ENCODE measurements around the gene PPP2R2B. TPM values are rescaled to one million over a fixed set of nuclear protein-coding genes. Genes with fewer than 3 reads are reported as not detected.

PPP2R2B gene
- polyA plus RNA-seq, 2 of the 4 experiments (the other 2 are of a cell fraction) = not detected

GRCh38 chr5:146751781-146752401 lies 126.7 kb downstream of the PPP2R2B start:
- ChIA-PET POLR2A (no interaction called here), CTCF (no interaction called here)
- TF ChIP-seq HOXB5 (CRISPR knock-in tag; IDR thresholded peaks at IDR 0.05) (no peak), CHD4 (IDR thresholded peaks at IDR 0.05; ENCODE audit: borderline replicate concordance) (no peak), EHMT2 (IDR thresholded peaks at IDR 0.05; ENCODE audit: low read depth) (no peak), CBX8 (IDR thresholded peaks at IDR 0.05) (no peak), RCOR1 (IDR thresholded peaks at IDR 0.05; ENCODE audit: low read depth, low read length) (no peak), SREBF2 (IDR thresholded peaks at IDR 0.05) (no peak)
- FAIRE-seq = no peak
- no peak overlapping the region for H3K4me2 ChIP-seq
- 0 out of 3 replicates have a peak, but pooled peaks cover 4% of the 10 kb centered on the region for H3K9me3 ChIP-seq
- 42% methylated on average over 3 of the region's 3 CpGs for WGBS (ENCODE audit: missing lambda C conversion rate)
- H3K4me3 ChIP-seq = no peak overlapping the region
- no peak for ATAC-seq
- DNase-seq (ENCODE audit: low read depth in 1 of 2, low spot score in 1 of 2) = no peak
- H3K4me1 ChIP-seq = no peaks in the 10 kb centered on the region
- no peak overlapping the region for H3K27ac ChIP-seq

- H3K9me3 ChIP-seq = 0 out of 3 replicates have a peak, but pooled peaks cover 4% of the 10 kb centered on the region
- no peak for TF ChIP-seq CBX8 (IDR thresholded peaks at IDR 0.05)
- no peak for TF ChIP-seq TP53 (CRISPR knock-in tag; IDR thresholded peaks at IDR 0.05)
- TF ChIP-seq RARB (CRISPR knock-in tag; IDR thresholded peaks at IDR 0.05) = no peak
- TF ChIP-seq GATA3 (IDR thresholded peaks at IDR 0.05; ENCODE audit: borderline replicate concordance) = no peak
- no peak for TF ChIP-seq MAFK (IDR thresholded peaks at IDR 0.05; ENCODE audit: partially characterized antibody)
- TF ChIP-seq HES2 (IDR thresholded peaks at IDR 0.05) = no peak
- TF ChIP-seq MYC (IDR thresholded peaks at IDR 0.05; ENCODE audit: borderline replicate concordance, low read length) = no peak
- no peak for TF ChIP-seq HEYL (CRISPR knock-in tag; IDR thresholded peaks at IDR 0.05)
- no peak for TF ChIP-seq EHMT2 (IDR thresholded peaks at IDR 0.05; ENCODE audit: low read depth)
- no peak for TF ChIP-seq NPAS2 (CRISPR knock-in tag; IDR thresholded peaks at IDR 0.05; ENCODE audit: borderline replicate concordance)
- TF ChIP-seq NFE2L2 (conservative IDR thresholded peaks at IDR 0.05; ENCODE audit: low read length) = no peak
- no peak overlapping the region for H3K4me3 ChIP-seq
- FAIRE-seq (no peak), ATAC-seq (peak; percentile 39 to 41; a peak in 3 of 6 replicates), DNase-seq (ENCODE audit: low read depth in 1 of 2, low spot score in 1 of 2) (peak in 1 of 2 experiments; percentile 7)
- peak overlapping the region; percentile 19; the same call in 1 of the 3 replicates for H3K4me2 ChIP-seq
- H3K27ac ChIP-seq = peak overlapping the region in 1 of 2 experiments; percentile 31; a peak in 1 of 6 replicates
- no peaks in the 10 kb centered on the region for H3K4me1 ChIP-seq
- ChIA-PET CTCF (no interaction called here), POLR2A (no interaction called here)
- WGBS (ENCODE audit: missing lambda C conversion rate) = 3% methylated on average over 3 of the region's 3 CpGs
Measured at GRCh38 chr5:146751054-146751453, 127.5 kb downstream of the PPP2R2B start.

GRCh38 chr5:146748533-146748932 lies 130.0 kb downstream of the PPP2R2B start:
- no peak for ATAC-seq
- ChIA-PET CTCF (no interaction called here), POLR2A (no interaction called here)

More at GRCh38 chr5:146748533-146748932, 130.0 kb downstream of the PPP2R2B start:
- Histone ChIP-seq H3K4me1 (no peaks in the 10 kb centered on the region), H3K4me3 (no peak overlapping the region), H3K4me2 (no peak overlapping the region), H3K27ac (no peak overlapping the region), H3K9me3 (0 out of 3 replicates have a peak, but pooled peaks cover 4% of the 10 kb centered on the region)
- FAIRE-seq (no peak), DNase-seq (ENCODE audit: low read depth in 1 of 2, low spot score in 1 of 2) (no peak)
- 29% methylated on average over 1 of the region's 1 CpG for WGBS (ENCODE audit: missing lambda C conversion rate)
- TF ChIP-seq CTCF (IDR thresholded peaks at IDR 0.05) (no peak), RFX5 (IDR thresholded peaks at IDR 0.05) (no peak), GATA3 (IDR thresholded peaks at IDR 0.05; ENCODE audit: borderline replicate concordance) (no peak), ZSCAN20 (CRISPR knock-in tag; IDR thresholded peaks at IDR 0.05) (no peak)
